ENCODE results near the gene EIF4A3. TPM values are rescaled to one million over a fixed set of nuclear protein-coding genes. Genes with fewer than 3 reads are reported as not detected.

Gene EIF4A3
- total RNA-seq (2011; cell fraction: chromatin; rRNA removed; ENCODE audit: low replicate concordance), result 97.7 and 109 TPM in 2 replicates
- total RNA-seq (2011; cell fraction: nucleolus; rRNA removed), result 60.3 and 71.7 TPM in 2 replicates
- total RNA-seq (2011; cell fraction: nucleoplasm; rRNA removed), result 81.0 and 81.6 TPM in 2 replicates
- 121 and 124 TPM in 2 replicates for total RNA-seq (2014; rRNA removed)
- 147 and 157 TPM in 2 replicates for total RNA-seq (2014; rRNA removed; fragmentation: Illumina TruSeq; extraction: Trizol)
- total RNA-seq (2015; rRNA removed; fragmentation: Illumina TruSeq; extraction: Trizol), result 126 and 130 TPM in 2 replicates
- 133 and 139 TPM in 2 replicates for total RNA-seq (2021)
- polyA plus RNA-seq (2011; rRNA removed), result 128 and 171 TPM in 2 replicates
- polyA plus RNA-seq (2011; cell fraction: cytosol; rRNA removed), result 101 and 105 TPM in 2 replicates
- polyA plus RNA-seq (2011; cell fraction: nucleus; rRNA removed), result 68.0 and 84.5 TPM in 2 replicates
- polyA plus RNA-seq (2012), result 86.7 and 168 TPM in 2 replicates
- polyA plus RNA-seq (2014; fragmentation: Illumina TruSeq; extraction: Trizol), result 127 and 131 TPM in 2 replicates
- 10 to 100 TPM; 62.7 to 67.0 TPM for polyA plus RNA-seq (2014; fragmentation: Nextera tagmentation; extraction: Ambion mirVana)
- polyA plus RNA-seq (2014; rRNA removed), result 103 and 134 TPM in 2 replicates
- 114 and 154 TPM in 2 replicates for polyA minus RNA-seq (2011; rRNA and poly(A)+ RNA removed)
- 63.1 and 74.0 TPM in 2 replicates for polyA minus RNA-seq (2011; cell fraction: cytosol; rRNA and poly(A)+ RNA removed)
- polyA minus RNA-seq (2011; cell fraction: nucleus; rRNA and poly(A)+ RNA removed), result 27.3 and 35.1 TPM in 2 replicates
- percentile 90 among the genes with signal in this experiment for Bru-seq, nascent RNA
- percentile 84 among the genes with signal in this experiment for BruChase-seq, experiment 1, labeled RNA remaining after a 2-hour chase
- BruChase-seq, experiment 2, labeled RNA remaining after a 6-hour chase, result percentile 87 among the genes with signal in this experiment
- long read RNA-seq, experiment 1, transcript EIF4A3-201 (12 exons, 1,734 nt), result major isoform, 474 of 512 reads
- long read RNA-seq, experiment 1, partial matches to known transcripts, result 16 of 512 reads
- long read RNA-seq, experiment 1, other reads (novel, unspliced or antisense), result 17 of 512 reads
- long read RNA-seq, experiment 2, transcript EIF4A3-201 (12 exons, 1,734 nt), result major isoform, 174 of 199 reads
- long read RNA-seq, experiment 2, partial matches to known transcripts, result 13 of 199 reads
- long read RNA-seq, experiment 2, other reads (novel, unspliced or antisense), result 10 of 199 reads
- long read RNA-seq, experiment 3, transcript EIF4A3-201 (12 exons, 1,734 nt), result major isoform, 379 of 391 reads
- long read RNA-seq, experiment 3, partial matches to known transcripts, result 7 of 391 reads
- long read RNA-seq, experiment 3, other reads (novel, unspliced or antisense), result 2 of 391 reads

- no peaks in the 10 kb centered on the region for H3K27me3 ChIP-seq (ENCODE audit: control insufficient read depth in 2 of 2, insufficient read depth in 2 of 2, low read length in 2 of 2)
- under 1% methylated on average over 73 of the region's 90 CpGs for WGBS (ENCODE audit: insufficient coverage, low coverage, missing lambda C conversion rate)
- peak within 1 kb of the TSS; percentile 83 for H3K4me2 ChIP-seq (ENCODE audit: insufficient read depth, low read length)
- TSS peak; percentile 88 for BruUV-seq (replicated peaks)
- peak; percentile 96 for ATAC-seq
- peaks cover 13% of the 10 kb centered on the region for H4K20me1 ChIP-seq (replicated peaks; ENCODE audit: control insufficient read depth, insufficient read depth, low read length)
- POLR2A ChIA-PET, result interaction anchor here (0.6 to 3.8 kb wide), 5 partner anchors 16 to 114 kb away, joined by 3 to 24 read pairs (median 3); no protein-coding TSS in a partner anchor
- peak within 1 kb of the TSS; percentile 90 to 99 for H3K9ac ChIP-seq (ENCODE audit: insufficient read depth in 1 of 2, low read depth in 2 of 2, low read length in 2 of 2)
- H3K36me3 ChIP-seq (ENCODE audit: control insufficient read depth, insufficient read depth, low read length), result peaks cover 35% of the 10 kb centered on the region
- no peaks in the 10 kb centered on the region for H3K9me1 ChIP-seq (ENCODE audit: control insufficient read depth, insufficient read depth, low read length)
- H2AFZ ChIP-seq (ENCODE audit: low read depth, low read length), result peak within 1 kb of the TSS; percentile 81
- in situ Hi-C loops (cut with MboI), result no loop called here
- intact Hi-C loops (cut with micrococcal nuclease), result no loop called here
- CTCF ChIA-PET (ENCODE audit: low intra/inter-chr PET ratio), result no interaction called here
- FAIRE-seq, result peak; percentile 100
- peak within 1 kb of the TSS; percentile 86 for H3K27ac ChIP-seq (ENCODE audit: extremely low read depth, low read depth, low read length)
- peaks cover 54% of the 10 kb centered on the region for H3K79me2 ChIP-seq (ENCODE audit: control insufficient read depth, insufficient read depth, low read length)
- H3K4me1 ChIP-seq (replicated peaks in 1 of 2; ENCODE audit: control insufficient read depth in 2 of 2, insufficient read depth in 2 of 2, low read length in 2 of 2), result peaks cover 13 to 17% of the 10 kb centered on the region in 2 experiments; a peak in 4 of 5 replicates
- peak; percentile 90 to 99 (median 95) for DNase-seq (ENCODE audit: extremely low read depth in 1 of 4, low spot score in 3 of 4)
- H3K4me3 ChIP-seq, result peak within 1 kb of the TSS; percentile 95
- no peaks in the 10 kb centered on the region for H3K9me3 ChIP-seq (replicated peaks; ENCODE audit: control insufficient read depth, insufficient read depth, low read depth, low read length)
- peak; percentile 91 for TF ChIP-seq ZHX1 (conservative IDR thresholded peaks at IDR 0.05; ENCODE audit: low read length)
- no peak for TF ChIP-seq E4F1 (CRISPR knock-in tag; IDR thresholded peaks at IDR 0.05; ENCODE audit: borderline replicate concordance)
- no peak for TF ChIP-seq CTCFL (IDR thresholded peaks at IDR 0.05; ENCODE audit: borderline replicate concordance, insufficient read depth, low read depth, low read length, poor library complexity, severe bottlenecking)
- peak; percentile 70 for TF ChIP-seq SPI1 (IDR thresholded peaks at IDR 0.05; ENCODE audit: borderline replicate concordance, low read depth, low read length)
- TF ChIP-seq RBFOX2 (IDR thresholded peaks at IDR 0.05; ENCODE audit: low read depth, low read length), result peak; percentile 100
- no peak for TF ChIP-seq U2AF2 (optimal IDR thresholded peaks at IDR 0.05; ENCODE audit: low read depth, low read length)
- peak; percentile 17; the same call in 1 of the 2 replicates for TF ChIP-seq CBFA2T2 (conservative IDR thresholded peaks at IDR 0.05)
Measured at GRCh38 chr17:80147035-80147822, at the start of gene EIF4A3. EIF4A3 (minus strand) TSS chr17:80147128; CDS start chr17:80146961, 167 bp downstream.
